Measurements from ENCODE around the gene KRTAP5-6.

Gene KRTAP5-6

DNA sequence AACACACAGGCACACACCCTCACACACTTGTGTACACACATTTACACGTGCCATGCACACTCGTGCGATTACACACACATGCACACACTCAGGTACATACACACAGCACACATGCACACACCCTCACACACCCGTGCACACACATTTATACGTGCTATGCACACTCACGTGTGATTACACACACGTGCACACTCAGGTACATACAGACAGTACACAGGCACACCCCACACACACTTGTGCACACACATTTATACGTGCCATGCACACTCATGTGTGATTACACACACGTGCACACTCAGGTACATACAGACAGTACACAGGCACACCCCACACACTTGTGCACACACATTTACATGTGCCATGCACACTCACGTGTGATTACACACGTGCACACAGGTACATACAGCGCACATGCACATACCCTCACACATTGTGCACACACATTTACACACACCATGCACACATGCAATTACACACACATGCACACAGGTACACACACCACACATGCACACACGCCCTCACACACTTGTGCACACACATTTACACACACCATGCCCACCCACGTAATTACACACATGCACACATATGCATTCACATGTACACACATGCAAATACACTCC, 48.8 kb downstream of the KRTAP5-6 start:
- Histone ChIP-seq H3K27me3 (no peaks in the 10 kb centered on the region), H3K9me3 (no peaks in the 10 kb centered on the region), H3K4me3 (no peak overlapping the region), H3K27ac (no peak overlapping the region), H3K36me3 (no peaks in the 10 kb centered on the region), H3K4me1 (peaks cover 0 to 49% (median 45%) of the 10 kb centered on the region in 4 donors)
- TF ChIP-seq CTCF (IDR thresholded peaks at IDR 0.05): no peak
- peak in 1 of 2 donors; percentile 52 for DNase-seq
- intact Hi-C loops (cut with DNase I; ENCODE audit: low total_unique reads): no loop called here

- H3K4me1 ChIP-seq: peaks cover 0 to 56% (median 52%) of the 10 kb centered on the region in 4 donors
- TF ChIP-seq CTCF (IDR thresholded peaks at IDR 0.05): no peak
- H3K4me3 ChIP-seq: peak overlapping the region; percentile 62 to 85
- intact Hi-C loops (cut with DNase I; ENCODE audit: low total_unique reads): no loop called here
- no peaks in the 10 kb centered on the region for H3K36me3 ChIP-seq
- H3K9me3 ChIP-seq: no peaks in the 10 kb centered on the region
- no peaks in the 10 kb centered on the region for H3K27me3 ChIP-seq
- peak overlapping the region in 1 of 2 donors; percentile 91 for H3K27ac ChIP-seq
- DNase-seq: peak in 1 of 2 donors; percentile 75
Measured at GRCh38 chr11:1746511-1746931, 49.5 kb downstream of the KRTAP5-6 start.

- no peaks in the 10 kb centered on the region for H3K9me3 ChIP-seq
- no peak for TF ChIP-seq CTCF (IDR thresholded peaks at IDR 0.05)
- peak overlapping the region; percentile 62 to 85 for H3K4me3 ChIP-seq
- H3K4me1 ChIP-seq: peaks cover 0 to 63% (median 57%) of the 10 kb centered on the region in 4 donors
- peaks cover 0 to 4% (median 3%) of the 10 kb centered on the region in 3 donors for H3K36me3 ChIP-seq
- H3K27ac ChIP-seq: peak overlapping the region; percentile 88 to 91
- peak in 1 of 2 donors; percentile 66 for DNase-seq
- H3K27me3 ChIP-seq: no peaks in the 10 kb centered on the region
- intact Hi-C loops (cut with DNase I; ENCODE audit: low total_unique reads): no loop called here
Measured at GRCh38 chr11:1746956-1747752, 50.2 kb downstream of the KRTAP5-6 start.
